HCT116 (cell line): ENCODE results near the gene ALDH16A1.

Experiments used
- EZH2phosphoT487 ChIP-seq: fragments of 200-600 bp; IDR thresholded peaks from 2 replicates; pipeline ENCODE4 v1.6.1; 2018; ENCODE audit warnings: antibody characterized with exemption, borderline replicate concordance
- POLR2A ChIP-seq: IDR thresholded peaks from 2 replicates; pipeline ENCODE4 v1.7.0; 2011; ENCODE audit warnings: borderline replicate concordance; ENCODE audit not compliant: insufficient read depth, insufficient read length; ENCODE audit errors: extremely low read depth
- POLR2AphosphoS5 ChIP-seq: IDR thresholded peaks from 2 replicates; pipeline ENCODE4 v1.6.1; 2011; ENCODE audit warnings: mild to moderate bottlenecking, low read depth, low read length, moderate library complexity
- RAD21 ChIP-seq: IDR thresholded peaks from 2 replicates; pipeline ENCODE4 v1.6.1; 2012; ENCODE audit warnings: low read depth, mild to moderate bottlenecking
- SIN3A ChIP-seq: IDR thresholded peaks from 2 replicates; pipeline ENCODE4 v1.6.1; 2012; ENCODE audit warnings: low read depth
- SRF ChIP-seq: IDR thresholded peaks from 2 replicates; pipeline ENCODE4 v1.6.1; 2012; ENCODE audit warnings: low read depth
- YY1 ChIP-seq: IDR thresholded peaks from 2 replicates; pipeline ENCODE4 v1.6.1; 2011; ENCODE audit warnings: low read length, low read depth, moderate library complexity, mild to moderate bottlenecking; ENCODE audit not compliant: insufficient replicate concordance; ENCODE audit errors: extremely low read depth
- ZFX ChIP-seq: fragments of 450-650 bp; IDR thresholded peaks from 2 replicates; pipeline ENCODE4 v1.6.1; 2017
- TF ChIP-seq, protein P1 (sequence below): IDR thresholded peaks from 2 replicates; pipeline ENCODE4 v1.6.1; 2012
- TF ChIP-seq, protein P2 (sequence below), 3 experiments: fragments of 200-600 bp in 1 of 3; sonication (generic) in 1 of 3; IDR thresholded peaks in 2 of 3; conservative IDR thresholded peaks in 1 of 3; 2 replicates each; pipeline ENCODE4 v1.5.1; 2012 to 2017; ENCODE audit warnings: low read depth in 2 of 3, low read length in 2 of 3, antibody characterized with exemption in 1 of 3, borderline replicate concordance in 1 of 3, control low read depth in 1 of 3, mild to moderate bottlenecking in 1 of 3, mixed read lengths in 1 of 3, mixed run types in 1 of 3, moderate library complexity in 1 of 3; ENCODE audit not compliant: insufficient read depth in 1 of 3
- TF ChIP-seq, protein P3 (sequence below): IDR thresholded peaks from 2 replicates; pipeline ENCODE4 v1.6.1; 2012; ENCODE audit warnings: low read depth

GRCh38 chr19:49436381-49437017 is 16.5 kb upstream of the ALDH16A1 start:
- TF ChIP-seq, protein P1, sequence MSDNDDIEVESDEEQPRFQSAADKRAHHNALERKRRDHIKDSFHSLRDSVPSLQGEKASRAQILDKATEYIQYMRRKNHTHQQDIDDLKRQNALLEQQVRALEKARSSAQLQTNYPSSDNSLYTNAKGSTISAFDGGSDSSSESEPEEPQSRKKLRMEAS: no peak
- TF ChIP-seq ZFX: no peak
- TF ChIP-seq RAD21: no peak
- TF ChIP-seq, protein P2, sequence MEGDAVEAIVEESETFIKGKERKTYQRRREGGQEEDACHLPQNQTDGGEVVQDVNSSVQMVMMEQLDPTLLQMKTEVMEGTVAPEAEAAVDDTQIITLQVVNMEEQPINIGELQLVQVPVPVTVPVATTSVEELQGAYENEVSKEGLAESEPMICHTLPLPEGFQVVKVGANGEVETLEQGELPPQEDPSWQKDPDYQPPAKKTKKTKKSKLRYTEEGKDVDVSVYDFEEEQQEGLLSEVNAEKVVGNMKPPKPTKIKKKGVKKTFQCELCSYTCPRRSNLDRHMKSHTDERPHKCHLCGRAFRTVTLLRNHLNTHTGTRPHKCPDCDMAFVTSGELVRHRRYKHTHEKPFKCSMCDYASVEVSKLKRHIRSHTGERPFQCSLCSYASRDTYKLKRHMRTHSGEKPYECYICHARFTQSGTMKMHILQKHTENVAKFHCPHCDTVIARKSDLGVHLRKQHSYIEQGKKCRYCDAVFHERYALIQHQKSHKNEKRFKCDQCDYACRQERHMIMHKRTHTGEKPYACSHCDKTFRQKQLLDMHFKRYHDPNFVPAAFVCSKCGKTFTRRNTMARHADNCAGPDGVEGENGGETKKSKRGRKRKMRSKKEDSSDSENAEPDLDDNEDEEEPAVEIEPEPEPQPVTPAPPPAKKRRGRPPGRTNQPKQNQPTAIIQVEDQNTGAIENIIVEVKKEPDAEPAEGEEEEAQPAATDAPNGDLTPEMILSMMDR (IDR thresholded peaks at IDR 0.05 in 2 of 3, conservative IDR thresholded peaks at IDR 0.05 in 1 of 3; ENCODE audit: borderline replicate concordance in 1 of 3, insufficient read depth in 1 of 3, low read depth in 2 of 3, low read length in 2 of 3): no peak
- TF ChIP-seq, protein P3, sequence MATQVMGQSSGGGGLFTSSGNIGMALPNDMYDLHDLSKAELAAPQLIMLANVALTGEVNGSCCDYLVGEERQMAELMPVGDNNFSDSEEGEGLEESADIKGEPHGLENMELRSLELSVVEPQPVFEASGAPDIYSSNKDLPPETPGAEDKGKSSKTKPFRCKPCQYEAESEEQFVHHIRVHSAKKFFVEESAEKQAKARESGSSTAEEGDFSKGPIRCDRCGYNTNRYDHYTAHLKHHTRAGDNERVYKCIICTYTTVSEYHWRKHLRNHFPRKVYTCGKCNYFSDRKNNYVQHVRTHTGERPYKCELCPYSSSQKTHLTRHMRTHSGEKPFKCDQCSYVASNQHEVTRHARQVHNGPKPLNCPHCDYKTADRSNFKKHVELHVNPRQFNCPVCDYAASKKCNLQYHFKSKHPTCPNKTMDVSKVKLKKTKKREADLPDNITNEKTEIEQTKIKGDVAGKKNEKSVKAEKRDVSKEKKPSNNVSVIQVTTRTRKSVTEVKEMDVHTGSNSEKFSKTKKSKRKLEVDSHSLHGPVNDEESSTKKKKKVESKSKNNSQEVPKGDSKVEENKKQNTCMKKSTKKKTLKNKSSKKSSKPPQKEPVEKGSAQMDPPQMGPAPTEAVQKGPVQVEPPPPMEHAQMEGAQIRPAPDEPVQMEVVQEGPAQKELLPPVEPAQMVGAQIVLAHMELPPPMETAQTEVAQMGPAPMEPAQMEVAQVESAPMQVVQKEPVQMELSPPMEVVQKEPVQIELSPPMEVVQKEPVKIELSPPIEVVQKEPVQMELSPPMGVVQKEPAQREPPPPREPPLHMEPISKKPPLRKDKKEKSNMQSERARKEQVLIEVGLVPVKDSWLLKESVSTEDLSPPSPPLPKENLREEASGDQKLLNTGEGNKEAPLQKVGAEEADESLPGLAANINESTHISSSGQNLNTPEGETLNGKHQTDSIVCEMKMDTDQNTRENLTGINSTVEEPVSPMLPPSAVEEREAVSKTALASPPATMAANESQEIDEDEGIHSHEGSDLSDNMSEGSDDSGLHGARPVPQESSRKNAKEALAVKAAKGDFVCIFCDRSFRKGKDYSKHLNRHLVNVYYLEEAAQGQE: no peak
- TF ChIP-seq SIN3A: no peak
- TF ChIP-seq EZH2phosphoT487: no peak
- no peak for TF ChIP-seq POLR2A
- TF ChIP-seq SRF: no peak
- no peak for TF ChIP-seq POLR2AphosphoS5
- TF ChIP-seq YY1: no peak
